GM12874 (cell line): ENCODE results near the gene EXOC4.

ENCODE experiments used
- CTCF ChIP-seq: IDR thresholded peaks from 2 replicates; pipeline ENCODE4 v1.5.1; 2011; ENCODE audit warnings: low read depth, mild to moderate bottlenecking, control low read depth, low read length, moderate library complexity; ENCODE audit not compliant: insufficient read depth

The EXOC4 gene

GRCh38 chr7:133645884-133646391 lies 393.1 kb downstream of the EXOC4 start:
- no peak for TF ChIP-seq CTCF

GRCh38 chr7:133646472-133647315 lies 393.8 kb downstream of the EXOC4 start:
- no peak for TF ChIP-seq CTCF

GRCh38 chr7:133649593-133649992 lies 396.7 kb downstream of the EXOC4 start:
- TF ChIP-seq CTCF = no peak

- no peak for TF ChIP-seq CTCF
Measured at GRCh38 chr7:133650069-133650468, 397.2 kb downstream of the EXOC4 start.

GRCh38 chr7:133650487-133651300 lies 397.8 kb downstream of the EXOC4 start:
- TF ChIP-seq CTCF = no peak

GRCh38 chr7:133652547-133652946 lies 399.7 kb downstream of the EXOC4 start:
- no peak for TF ChIP-seq CTCF

GRCh38 chr7:133654547-133654946 lies 401.7 kb downstream of the EXOC4 start:
- no peak for TF ChIP-seq CTCF
